Activated CD4-positive, alpha-beta memory T cell treated with anti-CD3 and anti-CD28 coated beads for 36 hours (primary cell): ENCODE measurements around the gene SLC22A17. TPM values are rescaled to one million over a fixed set of nuclear protein-coding genes. Genes with fewer than 3 reads are reported as not detected.

Experiments used
- CTCF ChIA-PET: fragments of 350-600 bp; sonication (Branson Sonifier 250); formaldehyde crosslinking; loops from one replicate; lab custom pipeline; 2021; ENCODE audit warnings: antibody characterized with exemption, inconsistent platforms; lab: Charles Lee
- POLR2A ChIA-PET: fragments of 350-600 bp; sonication (Branson Sonifier 250); formaldehyde crosslinking; loops from one replicate; lab custom pipeline; 2021; ENCODE audit warnings: antibody characterized with exemption; lab: Charles Lee
- DNase-seq: peaks from one replicate; pipeline ENCODE4 v3.0.0-alpha.2; 2020
- H3K27ac Mint-ChIP-seq: one replicate; pipeline ENCODE4 v1.8.0; 2021; ENCODE audit warnings: mixed read lengths
- H3K27me3 Mint-ChIP-seq: one replicate; pipeline ENCODE4 v1.8.0; 2021; ENCODE audit warnings: mixed read lengths
- H3K36me3 Mint-ChIP-seq: one replicate; pipeline ENCODE4 v1.8.0; 2021; ENCODE audit warnings: mixed read lengths
- H3K4me1 Mint-ChIP-seq: one replicate; pipeline ENCODE4 v1.8.0; 2021; ENCODE audit warnings: low read depth, mixed read lengths
- H3K4me3 Mint-ChIP-seq: one replicate; pipeline ENCODE4 v1.8.0; 2021; ENCODE audit warnings: mild to moderate bottlenecking, mixed read lengths
- H3K9me3 Mint-ChIP-seq: one replicate; pipeline ENCODE4 v1.8.0; 2021; ENCODE audit warnings: mixed read lengths
- intact Hi-C: fragments of 100-400 bp; cut with micrococcal nuclease; formaldehyde crosslinking; loops from one replicate; pipeline ENCODE4 v1.15.1; 2023
- total RNA-seq, 2 experiments: library from RNA; stranded (reverse); gene quantifications; one replicate each; pipeline ENCODE4 v1.2.3, GENCODE V29; 2021

Gene SLC22A17
- total RNA-seq, 2 experiments from 2014 or later: 4.4 to 4.8 TPM

GRCh38 chr14:23371865-23372264, 19.2 kb upstream of the SLC22A17 start:
- intact Hi-C loops: no loop called here
- H3K27ac Mint-ChIP-seq: no peak overlapping the region
- no peaks in the 10 kb centered on the region for H3K9me3 Mint-ChIP-seq
- H3K4me1 Mint-ChIP-seq: no peaks in the 10 kb centered on the region
- no peak for DNase-seq
- H3K4me3 Mint-ChIP-seq: no peak overlapping the region
- CTCF ChIA-PET: interaction anchor here (3.2 kb wide), 1 partner anchor 8 kb away, joined by 21 read pairs; no protein-coding TSS in a partner anchor
- peaks cover 12% of the 10 kb centered on the region for H3K27me3 Mint-ChIP-seq
- no peaks in the 10 kb centered on the region for H3K36me3 Mint-ChIP-seq
- POLR2A ChIA-PET: no interaction called here

- DNase-seq: no peak
- Mint-ChIP-seq H3K4me3 (no peak overlapping the region), H3K27me3 (peaks cover 16% of the 10 kb centered on the region), H3K36me3 (no peaks in the 10 kb centered on the region), H3K4me1 (no peaks in the 10 kb centered on the region), H3K27ac (no peak overlapping the region), H3K9me3 (no peaks in the 10 kb centered on the region)
- CTCF ChIA-PET: interaction anchor here (1.1 to 3.2 kb wide), 3 partner anchors 8 to 17 kb away, joined by 3 to 21 read pairs (median 6); partner anchors contain the start of gene SLC22A17
- intact Hi-C loops: no loop called here
- POLR2A ChIA-PET: no interaction called here
Observed at GRCh38 chr14:23370221-23370620, 17.5 kb upstream of the SLC22A17 start.

GRCh38 chr14:23366426-23366921, 13.8 kb upstream of the SLC22A17 start:
- no peaks in the 10 kb centered on the region for H3K36me3 Mint-ChIP-seq
- H3K4me3 Mint-ChIP-seq: no peak overlapping the region
- CTCF ChIA-PET: interaction anchor here (3.7 kb wide), 1 partner anchor 14 kb away, joined by 14 read pairs; no protein-coding TSS in a partner anchor
- POLR2A ChIA-PET: no interaction called here
- no peak for DNase-seq
- H3K4me1 Mint-ChIP-seq: peaks cover 4% of the 10 kb centered on the region
- peaks cover 27% of the 10 kb centered on the region for H3K27me3 Mint-ChIP-seq
- no peaks in the 10 kb centered on the region for H3K9me3 Mint-ChIP-seq
- intact Hi-C loops: no loop called here
- H3K27ac Mint-ChIP-seq: no peak overlapping the region

GRCh38 chr14:23365732-23366425, 13.2 kb upstream of the SLC22A17 start:
- Mint-ChIP-seq H3K27ac (no peak overlapping the region), H3K9me3 (no peaks in the 10 kb centered on the region), H3K4me1 (peaks cover 6% of the 10 kb centered on the region), H3K27me3 (peaks cover 29% of the 10 kb centered on the region), H3K4me3 (no peak overlapping the region), H3K36me3 (no peaks in the 10 kb centered on the region)
- CTCF ChIA-PET: interaction anchor here (3.7 kb wide), 1 partner anchor 15 kb away, joined by 14 read pairs; no protein-coding TSS in a partner anchor
- DNase-seq: no peak
- intact Hi-C loops: no loop called here
- POLR2A ChIA-PET: no interaction called here

GRCh38 chr14:23365036-23365731, 12.5 kb upstream of the SLC22A17 start, which contains the start of gene EFS:
TSS of gene EFS (minus strand) at chr14:23365172. CDS start at chr14:23365025, 147 bp downstream.
- H3K4me3 Mint-ChIP-seq: no peak within 1 kb of the TSS
- peaks cover 6% of the 10 kb centered on the region for H3K4me1 Mint-ChIP-seq
- H3K36me3 Mint-ChIP-seq: no peaks in the 10 kb centered on the region
- no peak within 1 kb of the TSS for H3K27ac Mint-ChIP-seq
- POLR2A ChIA-PET: no interaction called here
- DNase-seq: no peak
- H3K27me3 Mint-ChIP-seq: peaks cover 29% of the 10 kb centered on the region
- H3K9me3 Mint-ChIP-seq: no peaks in the 10 kb centered on the region
- intact Hi-C loops: no loop called here
- CTCF ChIA-PET: interaction anchor here (3.7 kb wide), 1 partner anchor 15 kb away, joined by 14 read pairs; no protein-coding TSS in a partner anchor

- H3K27me3 Mint-ChIP-seq: peaks cover 29% of the 10 kb centered on the region
- H3K9me3 Mint-ChIP-seq: no peaks in the 10 kb centered on the region
- DNase-seq: no peak
- H3K4me1 Mint-ChIP-seq: peaks cover 6% of the 10 kb centered on the region
- H3K36me3 Mint-ChIP-seq: no peaks in the 10 kb centered on the region
- no peak overlapping the region for H3K4me3 Mint-ChIP-seq
- ChIA-PET CTCF (no interaction called here), POLR2A (no interaction called here)
- intact Hi-C loops: loop anchor here (5.0 kb wide), 1 partner anchor 37 kb away; no protein-coding TSS in a partner anchor
- no peak overlapping the region for H3K27ac Mint-ChIP-seq
Observed at GRCh38 chr14:23364164-23365035, 11.7 kb upstream of the SLC22A17 start.

DNA sequence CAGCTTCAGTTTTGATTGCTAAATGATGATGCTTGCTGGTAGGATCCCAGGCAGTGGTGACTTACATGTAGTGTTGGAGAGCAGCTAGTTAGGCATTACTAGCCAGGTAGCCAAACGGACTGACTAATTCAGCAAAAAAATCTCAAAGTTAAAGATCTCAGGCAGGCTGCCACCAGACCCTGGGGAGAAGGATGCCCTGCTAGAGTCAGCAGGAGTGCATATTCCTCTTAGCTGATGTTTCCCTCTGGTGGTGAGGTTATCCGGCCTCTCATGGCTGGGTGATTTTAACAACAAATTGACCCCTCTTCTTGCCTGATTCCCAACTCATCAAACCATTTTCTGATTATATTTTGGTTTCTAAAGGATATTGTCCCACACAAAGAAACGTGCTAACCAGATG, 9.5 kb upstream of the SLC22A17 start:
- H3K36me3 Mint-ChIP-seq: no peaks in the 10 kb centered on the region
- no peak overlapping the region for H3K4me3 Mint-ChIP-seq
- peaks cover 6% of the 10 kb centered on the region for H3K4me1 Mint-ChIP-seq
- ChIA-PET POLR2A (no interaction called here), CTCF (interaction anchor here (0.8 to 1.9 kb wide), 4 partner anchors 9 to 36 kb away, joined by 3 to 9 read pairs (median 3); partner anchors contain the start of gene SLC22A17)
- DNase-seq: no peak
- intact Hi-C loops: loop anchor here (5.0 kb wide), 1 partner anchor 35 kb away; no protein-coding TSS in a partner anchor
- H3K27ac Mint-ChIP-seq: no peak overlapping the region
- H3K9me3 Mint-ChIP-seq: no peaks in the 10 kb centered on the region
- H3K27me3 Mint-ChIP-seq: peaks cover 21% of the 10 kb centered on the region

DNA sequence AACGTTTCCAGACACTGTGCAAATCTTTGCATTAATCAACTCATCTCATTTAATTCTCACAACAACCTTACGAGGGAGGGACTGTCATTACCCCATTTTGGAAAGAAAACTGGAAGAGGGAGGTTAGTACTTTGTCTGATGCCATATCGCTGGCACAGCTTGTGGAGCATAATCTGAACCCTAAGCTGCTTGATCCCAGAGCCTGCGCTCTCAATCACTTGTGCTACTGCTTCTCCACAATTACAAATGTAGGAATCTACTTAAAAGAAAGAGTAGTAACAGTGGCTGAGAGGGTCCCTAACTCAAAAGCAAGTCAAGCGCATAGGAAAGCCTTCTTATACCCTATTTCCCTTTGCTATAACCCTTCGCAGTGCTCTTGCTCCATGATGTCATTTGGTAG, 9.1 kb upstream of the SLC22A17 start:
- peaks cover 17% of the 10 kb centered on the region for H3K27me3 Mint-ChIP-seq
- H3K4me1 Mint-ChIP-seq: peaks cover 6% of the 10 kb centered on the region
- H3K27ac Mint-ChIP-seq: no peak overlapping the region
- DNase-seq: no peak
- H3K9me3 Mint-ChIP-seq: no peaks in the 10 kb centered on the region
- H3K4me3 Mint-ChIP-seq: no peak overlapping the region
- no peaks in the 10 kb centered on the region for H3K36me3 Mint-ChIP-seq
- intact Hi-C loops: loop anchor here (5.0 kb wide), 1 partner anchor 34 kb away; no protein-coding TSS in a partner anchor
- ChIA-PET POLR2A (no interaction called here), CTCF (interaction anchor here (0.8 to 1.9 kb wide), 4 partner anchors 9 to 35 kb away, joined by 3 to 9 read pairs (median 3); partner anchors contain the start of gene SLC22A17)

DNA sequence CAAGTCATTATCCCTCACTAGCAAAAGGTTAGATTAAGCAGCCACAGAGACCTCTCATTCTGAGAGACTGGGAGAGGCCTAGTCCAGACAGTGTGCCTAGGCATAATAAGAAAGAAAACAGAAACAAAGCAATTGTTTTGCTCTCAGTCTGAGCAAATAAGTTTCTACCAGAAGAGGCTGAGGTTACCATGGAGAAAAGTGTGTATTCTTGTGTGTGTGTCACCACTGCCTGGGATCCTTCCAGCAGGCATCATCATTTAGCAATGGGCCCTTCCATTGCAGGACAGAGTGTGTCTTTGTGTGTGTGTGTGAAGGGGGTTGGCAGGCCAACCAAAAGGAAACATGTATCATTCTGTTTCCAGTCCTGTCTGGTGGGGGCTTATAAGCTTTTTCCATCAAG, 8.6 kb upstream of the SLC22A17 start:
- Mint-ChIP-seq H3K9me3 (no peaks in the 10 kb centered on the region), H3K27ac (no peak overlapping the region), H3K36me3 (no peaks in the 10 kb centered on the region), H3K27me3 (peaks cover 13% of the 10 kb centered on the region), H3K4me3 (no peak overlapping the region), H3K4me1 (peaks cover 6% of the 10 kb centered on the region)
- ChIA-PET CTCF (interaction anchor here (0.8 to 1.9 kb wide), 3 partner anchors 9 to 18 kb away, joined by 3 to 9 read pairs (median 3); partner anchors contain the start of gene SLC22A17), POLR2A (no interaction called here)
- peak; percentile 32 for DNase-seq
- intact Hi-C loops: loop anchor here (5.0 kb wide), 1 partner anchor 34 kb away; no protein-coding TSS in a partner anchor

DNA sequence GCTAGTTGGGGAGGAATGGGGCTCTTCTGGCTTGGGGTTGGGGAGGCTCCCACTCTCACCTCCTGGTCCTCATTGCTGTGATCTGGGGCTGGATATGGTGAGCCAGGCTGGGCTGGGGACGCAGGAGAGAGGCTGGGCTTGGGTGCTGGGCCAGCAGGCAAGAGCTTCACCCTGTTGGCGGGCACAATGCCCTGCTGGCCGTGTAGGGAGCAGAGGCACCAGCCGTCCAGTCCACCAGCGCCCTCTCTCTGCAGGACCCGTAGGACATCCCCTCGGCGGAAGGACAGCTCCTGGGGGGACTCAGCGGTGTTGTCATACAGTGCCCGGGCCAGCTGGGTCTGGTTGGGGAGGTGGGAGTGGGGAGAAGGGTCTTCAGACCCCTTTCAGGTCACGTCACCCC, 7.8 kb upstream of the SLC22A17 start:
- no peaks in the 10 kb centered on the region for H3K9me3 Mint-ChIP-seq
- H3K4me1 Mint-ChIP-seq: peaks cover 6% of the 10 kb centered on the region
- peaks cover 13% of the 10 kb centered on the region for H3K27me3 Mint-ChIP-seq
- POLR2A ChIA-PET: no interaction called here
- CTCF ChIA-PET: interaction anchor here (0.9 to 1.9 kb wide), 3 partner anchors 19 to 240 kb away, joined by 4 to 7 read pairs (median 4); no protein-coding TSS in a partner anchor
- no peak overlapping the region for H3K4me3 Mint-ChIP-seq
- H3K36me3 Mint-ChIP-seq: no peaks in the 10 kb centered on the region
- no peak overlapping the region for H3K27ac Mint-ChIP-seq
- intact Hi-C loops: loop anchor here (5.0 kb wide), 1 partner anchor 33 kb away; no protein-coding TSS in a partner anchor
- DNase-seq: no peak
